Measurements from ENCODE around the gene KIAA1549.
"Not testable (repeated sequence)": the region's sequence is repeated elsewhere in the genome, so short reads cannot be mapped to it uniquely, and the experiment has no call there.

KIAA1549 gene

GRCh38 chr7:138809346-138809745 is 171.8 kb downstream of the KIAA1549 start:
- DNase-seq (ENCODE audit: low spot score): no peak

DNA sequence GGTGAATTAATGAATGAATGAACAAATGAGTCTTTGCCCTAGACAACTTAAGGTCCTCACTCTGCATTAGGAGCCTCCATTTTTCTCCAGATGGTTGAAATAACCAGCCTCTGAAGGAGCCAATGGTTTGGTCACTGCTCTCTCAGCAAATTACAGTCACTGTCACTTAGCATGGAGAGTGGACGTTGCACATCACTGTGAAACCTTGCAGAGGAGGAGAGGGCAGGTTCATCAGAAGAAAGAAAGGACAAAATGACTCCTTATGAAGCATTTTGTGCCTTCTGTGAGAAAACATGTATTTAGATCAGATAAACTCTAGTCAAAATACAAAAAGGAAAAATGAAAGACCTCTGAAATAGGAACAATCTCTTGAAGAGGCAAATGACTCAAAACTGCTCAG is 176.6 kb downstream of the KIAA1549 start:
- DNase-seq (ENCODE audit: low spot score): no peak

GRCh38 chr7:138802706-138803105 is 178.5 kb downstream of the KIAA1549 start:
- no peak for DNase-seq (ENCODE audit: low spot score)

- no peak for DNase-seq (ENCODE audit: low spot score)
These were observed 179.9 kb downstream of the KIAA1549 start for GRCh38 chr7:138801256-138801655.

- no peak for DNase-seq (ENCODE audit: low spot score)
These were observed 181.7 kb downstream of the KIAA1549 start for GRCh38 chr7:138799336-138800000.

DNA sequence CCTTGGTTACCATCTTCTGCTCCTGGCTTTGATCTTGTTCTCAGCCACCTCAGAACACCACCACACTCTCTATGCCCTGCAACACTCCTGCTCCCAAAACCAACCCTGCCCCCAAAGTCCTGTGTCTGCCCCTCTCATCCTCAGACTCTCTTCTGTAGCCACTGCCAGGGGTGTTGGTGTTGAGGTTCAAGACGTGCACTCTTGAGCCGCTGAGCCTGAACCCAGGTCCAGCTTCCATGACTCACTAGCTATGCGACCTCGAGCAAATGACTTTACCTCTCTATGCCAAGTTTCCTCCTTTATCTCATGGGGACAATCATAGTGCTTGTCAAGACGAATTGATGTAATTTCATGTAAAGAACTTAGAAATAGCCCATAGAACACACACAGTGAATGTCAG is 182.4 kb downstream of the KIAA1549 start:
- no peak for DNase-seq (ENCODE audit: low spot score)

GRCh38 chr7:138797715-138798320 is 183.4 kb downstream of the KIAA1549 start, which contains the start of the genes ATP6V0A4 and TMEM213:
Gene ATP6V0A4, minus strand, starts transcription at chr7:138798196. Its CDS starts 26,949 bp downstream, at chr7:138771247.
Gene TMEM213, plus strand, starts transcription at chr7:138797994. Its CDS starts 111 bp downstream, at chr7:138798105.
- DNase-seq (ENCODE audit: low spot score): peak; percentile 67

- not testable (repeated sequence) for DNase-seq (ENCODE audit: low spot score)
These were observed 184.1 kb downstream of the KIAA1549 start for GRCh38 chr7:138797046-138797445.

- DNase-seq (ENCODE audit: low spot score): no peak
These were observed 185.1 kb downstream of the KIAA1549 start for GRCh38 chr7:138796038-138796615.

DNA sequence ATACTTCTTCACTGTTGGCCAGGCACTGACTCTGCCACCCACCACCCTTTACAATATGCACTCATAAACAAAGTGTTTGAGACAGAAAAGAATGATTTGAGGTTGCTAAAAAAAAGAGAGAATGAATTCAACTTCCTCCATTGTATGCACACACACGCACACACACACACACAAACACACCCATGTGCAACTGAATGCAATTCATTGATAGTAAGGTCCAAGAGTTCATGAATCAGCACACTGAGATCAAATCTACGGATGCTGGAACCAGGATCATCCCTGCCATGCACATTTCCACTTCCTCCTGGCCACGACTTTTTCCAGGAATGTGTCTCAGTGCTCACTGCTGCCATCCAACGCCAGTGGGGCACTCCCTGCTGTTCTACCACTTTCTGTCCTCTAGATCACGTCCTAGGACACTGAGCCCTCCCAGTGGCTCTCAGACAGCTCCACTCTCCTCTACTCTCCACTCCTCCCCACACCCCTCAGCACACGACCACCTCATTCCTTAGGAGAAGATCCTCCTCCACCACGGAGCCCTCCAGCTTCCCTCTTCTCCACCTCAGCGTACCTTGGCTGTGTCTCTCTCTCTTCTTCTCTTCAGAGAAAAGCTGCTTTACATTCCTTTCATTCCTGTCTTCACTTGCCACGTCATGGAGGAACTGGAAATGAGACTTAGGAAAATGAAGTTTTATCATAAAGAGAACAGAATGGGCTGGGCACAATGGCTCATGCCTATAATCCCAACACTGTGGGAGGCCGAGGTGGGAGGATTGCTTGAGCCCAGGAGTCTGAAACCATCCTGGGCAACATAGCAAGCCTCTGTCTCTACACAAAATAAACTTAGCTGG is 195.4 kb downstream of the KIAA1549 start:
- no peak for DNase-seq (ENCODE audit: low spot score)

DNA sequence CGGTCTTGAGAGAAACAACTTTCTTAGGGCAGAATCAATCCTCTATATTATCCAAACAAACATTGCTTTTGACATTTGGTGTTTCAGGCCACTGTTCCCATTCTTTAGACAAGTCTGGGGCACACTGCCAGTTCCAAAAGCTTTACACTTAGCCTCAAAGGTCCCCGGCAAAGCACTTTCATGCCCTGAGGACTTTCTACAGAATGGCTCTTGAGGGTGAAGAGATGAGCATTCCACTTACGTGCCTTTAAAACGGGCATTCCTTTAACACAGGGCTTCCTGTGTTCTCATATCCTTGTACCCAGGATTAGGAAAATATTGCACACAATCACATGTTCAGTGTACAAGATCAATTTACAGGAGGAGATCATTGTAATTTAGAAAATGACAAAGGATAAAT is 196.5 kb downstream of the KIAA1549 start:
- no peak for DNase-seq (ENCODE audit: low spot score)
